GM18526 (cell line): ENCODE results near the gene PTPN18.

Experiments
- POLR2A ChIP-seq: IDR thresholded peaks from 3 replicates; pipeline ENCODE4 v1.6.1; 2011; ENCODE audit not compliant: insufficient read length; ENCODE audit errors: extremely low read depth

The PTPN18 gene

DNA sequence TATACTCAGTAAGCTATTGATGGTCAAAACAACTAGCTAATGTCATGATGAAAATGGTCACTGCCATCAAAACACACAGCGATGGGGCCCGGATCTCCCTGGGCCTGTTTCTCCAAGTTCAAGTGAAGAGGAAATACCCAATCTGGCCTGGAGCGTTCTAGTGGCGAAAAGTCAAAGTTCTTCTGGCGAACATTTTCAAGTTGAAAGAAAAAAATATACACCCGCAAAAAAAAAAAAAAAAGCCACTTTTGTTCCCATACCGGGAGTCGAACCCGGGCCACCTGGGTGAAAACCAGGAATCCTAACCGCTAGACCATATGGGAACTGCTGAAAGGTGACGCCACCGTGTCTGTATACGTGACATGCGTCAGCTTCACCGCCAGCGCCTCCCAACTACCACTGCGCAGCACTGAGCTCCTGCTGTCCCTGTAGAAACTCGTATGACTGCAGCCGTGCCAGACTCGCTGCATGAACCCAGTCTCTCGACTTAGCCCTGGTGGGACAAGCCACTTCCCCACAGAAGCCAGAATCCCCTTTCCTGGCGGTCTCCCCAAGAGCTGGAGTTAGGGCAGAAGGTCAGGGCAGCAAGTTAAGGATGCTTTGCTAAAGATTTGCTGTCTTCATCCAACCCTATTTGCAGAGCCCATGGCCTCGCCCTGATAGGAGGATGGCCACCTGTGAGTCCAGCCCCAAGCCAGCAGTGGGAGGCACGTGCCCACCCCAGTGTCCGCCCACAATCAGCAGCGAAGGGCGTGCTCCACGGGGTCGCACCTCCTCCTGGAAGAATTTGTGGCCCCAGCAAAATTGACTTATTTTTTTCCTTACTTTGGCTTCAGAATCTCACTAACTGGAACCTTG, 18.8 kb upstream of the PTPN18 start:
- TF ChIP-seq POLR2A: no peak

DNA sequence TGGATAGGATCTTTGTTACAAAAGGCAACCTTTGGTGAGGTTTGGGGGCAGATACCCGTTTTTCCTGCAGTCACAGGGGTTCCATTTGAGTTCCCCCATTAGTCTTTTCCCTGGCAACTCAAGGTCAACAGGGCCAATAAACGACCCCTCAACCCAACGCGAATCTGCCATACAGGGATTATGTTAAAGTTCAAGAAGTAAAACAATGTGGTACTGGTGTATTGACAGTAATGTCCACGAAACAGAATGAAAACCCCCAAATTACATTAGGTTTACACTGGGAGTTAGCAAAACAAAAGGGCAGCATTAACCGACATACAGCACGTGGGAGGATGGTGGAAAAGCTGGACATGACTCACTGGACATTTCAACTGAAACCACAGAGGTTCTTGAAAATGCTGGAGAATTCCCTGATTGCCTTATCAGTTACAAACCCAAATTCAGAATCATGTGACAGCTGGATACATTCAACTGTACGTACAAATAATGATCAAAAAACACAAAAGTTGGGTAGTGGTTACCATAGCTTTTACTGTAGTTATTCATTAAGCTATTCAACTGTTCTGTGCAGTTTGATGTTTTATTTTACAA, 18.0 kb upstream of the PTPN18 start:
- no peak for TF ChIP-seq POLR2A

DNA sequence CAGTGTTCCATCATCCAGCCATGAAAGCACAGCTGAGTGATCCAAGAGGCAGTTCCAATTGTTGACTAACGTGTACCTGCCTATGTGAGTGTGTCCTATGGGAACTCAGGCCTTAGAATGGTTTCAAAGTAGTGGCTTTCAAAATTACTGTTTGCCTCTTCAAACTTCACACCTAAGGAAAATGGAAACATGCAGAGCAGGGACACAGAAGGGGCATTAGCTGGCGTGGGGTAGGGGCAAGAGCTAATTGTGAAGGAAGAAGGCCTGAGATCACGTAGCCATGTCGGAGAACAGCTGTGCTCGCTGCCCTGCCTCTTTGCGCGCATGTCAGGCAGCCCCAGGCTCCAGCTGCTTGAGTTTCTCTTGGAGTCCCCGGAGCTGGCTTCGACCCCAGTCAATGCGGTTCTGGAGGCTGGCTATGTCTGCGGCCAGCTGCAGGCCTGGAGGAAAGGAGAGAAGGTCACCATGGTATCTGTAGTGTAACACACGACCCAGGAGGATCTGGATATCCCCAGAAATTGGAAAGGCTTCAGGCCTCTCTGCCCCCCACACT, 17.0 kb upstream of the PTPN18 start:
- TF ChIP-seq POLR2A: no peak

DNA sequence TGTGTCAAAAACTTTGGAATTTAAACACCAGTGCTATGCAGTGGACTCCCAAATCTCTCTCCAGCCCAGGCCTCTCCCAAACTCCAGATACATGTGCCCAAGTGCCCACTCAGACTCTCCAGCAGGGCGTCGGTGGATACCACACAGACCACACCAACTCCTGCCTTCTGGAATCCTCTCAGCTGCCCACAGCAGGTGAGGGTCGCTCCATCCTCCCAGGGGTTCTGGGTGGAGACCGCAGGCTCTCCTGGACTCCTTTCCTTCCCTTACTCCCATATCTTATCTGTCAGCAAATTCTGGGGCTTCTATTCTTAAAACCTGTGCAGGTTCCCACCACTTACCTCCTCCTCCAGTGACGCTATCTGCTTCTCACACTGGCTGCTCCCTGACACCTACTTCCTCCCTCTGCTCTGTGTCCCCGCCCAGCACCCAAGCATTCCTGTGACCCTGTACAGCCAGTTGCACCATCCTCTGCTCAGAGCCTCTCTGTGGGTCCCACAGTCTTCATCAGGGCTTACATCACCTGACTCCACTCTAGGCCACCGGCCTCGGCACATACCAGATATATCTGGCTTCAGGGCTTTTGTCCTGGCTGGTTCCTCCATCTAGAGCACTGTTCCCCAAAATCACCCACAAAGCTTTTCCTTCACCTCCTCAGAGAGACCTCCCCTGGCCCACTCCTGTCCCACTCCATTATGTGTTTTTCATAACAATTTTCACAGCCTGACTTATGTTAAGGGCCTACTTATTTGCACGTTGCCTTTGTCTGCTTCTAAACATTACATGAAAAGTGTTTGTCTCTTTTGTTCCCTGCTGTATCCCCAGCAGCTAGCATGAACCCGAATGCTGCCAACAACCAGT, 15.7 kb upstream of the PTPN18 start:
- TF ChIP-seq POLR2A: no peak

DNA sequence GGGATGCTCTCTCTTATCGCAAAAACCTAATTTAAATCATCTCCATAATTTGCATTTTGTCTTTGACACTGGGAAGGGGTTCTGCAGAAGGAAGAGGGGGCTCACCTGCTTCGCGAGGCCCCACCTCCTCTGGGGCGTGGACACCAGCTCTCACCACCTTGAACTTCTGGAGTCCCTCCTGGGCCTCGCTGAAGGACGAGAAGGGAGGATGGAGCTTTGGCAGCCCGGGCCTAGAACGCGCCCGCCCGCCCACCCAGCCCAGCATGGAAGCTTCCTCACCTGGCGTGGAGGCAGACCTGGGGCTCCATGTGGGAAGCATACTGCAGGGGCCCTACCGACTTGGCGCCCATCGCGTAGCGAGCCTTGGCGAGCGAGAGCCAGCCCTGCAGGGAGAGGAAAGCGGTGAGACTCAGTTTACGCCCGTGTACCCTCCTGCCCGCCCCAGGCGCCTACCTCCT, 14.3 kb upstream of the PTPN18 start:
- TF ChIP-seq POLR2A: no peak

DNA sequence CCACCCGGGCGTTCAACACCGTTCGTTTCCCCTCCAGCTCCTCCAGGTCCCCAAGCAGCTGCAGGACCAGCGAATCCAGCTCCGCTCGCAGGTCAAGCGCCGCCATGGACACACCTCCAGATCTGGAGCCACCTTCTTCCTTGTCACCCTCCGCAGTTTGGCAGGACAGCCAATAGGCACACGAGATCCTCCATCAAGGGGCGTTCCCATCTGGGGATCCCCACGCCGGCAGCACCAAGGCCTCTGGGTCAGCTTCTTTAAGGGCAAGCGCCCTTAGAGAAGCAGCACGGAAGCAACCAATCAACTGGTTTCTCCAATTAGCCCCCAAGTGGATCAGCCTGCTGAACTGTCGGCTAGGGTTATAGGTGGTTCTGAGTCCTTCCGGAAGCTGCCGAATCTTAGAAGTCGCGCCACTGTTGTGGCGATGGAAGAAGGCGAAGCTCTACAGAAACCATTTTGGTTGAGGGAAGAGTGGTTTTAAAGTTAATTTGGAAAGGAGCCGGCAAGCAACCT, 13.8 kb upstream of the PTPN18 start:
- peak; percentile 63 for TF ChIP-seq POLR2A

DNA sequence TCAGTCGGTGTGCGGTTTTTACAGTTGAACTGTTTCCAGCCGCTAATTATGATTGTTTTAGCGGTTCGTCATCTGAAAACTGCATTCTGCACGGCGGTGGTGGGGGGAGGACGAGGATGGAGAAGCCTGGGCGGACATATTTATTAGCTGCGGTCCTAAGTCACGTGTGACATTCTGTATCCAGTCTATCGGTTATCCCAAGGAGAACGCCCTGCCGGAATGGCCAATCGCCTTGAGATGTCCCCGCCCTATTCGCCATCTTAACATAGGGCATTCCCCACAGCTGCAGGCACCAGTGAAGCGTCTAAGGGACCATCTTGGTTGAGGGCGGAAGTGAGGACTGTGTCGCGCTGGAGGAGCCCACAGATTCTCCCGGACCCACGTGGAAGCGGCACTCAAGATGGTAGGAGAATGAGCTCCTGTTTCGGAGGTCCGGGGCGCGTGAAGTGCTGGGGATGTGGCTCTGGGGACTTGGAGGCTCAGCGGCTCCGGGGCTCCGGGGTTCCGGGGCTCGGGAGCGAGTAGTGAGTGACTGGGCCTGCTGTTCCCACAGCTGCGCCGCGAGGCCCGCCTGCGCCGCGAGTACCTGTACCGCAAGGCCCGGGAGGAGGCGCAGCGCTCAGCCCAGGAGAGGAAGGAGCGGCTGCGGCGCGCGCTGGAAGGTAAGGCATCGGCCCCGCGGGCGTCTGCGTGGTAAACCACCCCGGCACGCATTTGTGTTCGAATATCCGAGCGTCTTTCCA, 13.2 kb upstream of the PTPN18 start, which contains the start of gene IMP4:
IMP4 (plus strand) TSS at position 365 of the 743 bp plus-strand sequence; CDS start at position 401, 36 bp downstream.
- TF ChIP-seq POLR2A: peak; percentile 74

DNA sequence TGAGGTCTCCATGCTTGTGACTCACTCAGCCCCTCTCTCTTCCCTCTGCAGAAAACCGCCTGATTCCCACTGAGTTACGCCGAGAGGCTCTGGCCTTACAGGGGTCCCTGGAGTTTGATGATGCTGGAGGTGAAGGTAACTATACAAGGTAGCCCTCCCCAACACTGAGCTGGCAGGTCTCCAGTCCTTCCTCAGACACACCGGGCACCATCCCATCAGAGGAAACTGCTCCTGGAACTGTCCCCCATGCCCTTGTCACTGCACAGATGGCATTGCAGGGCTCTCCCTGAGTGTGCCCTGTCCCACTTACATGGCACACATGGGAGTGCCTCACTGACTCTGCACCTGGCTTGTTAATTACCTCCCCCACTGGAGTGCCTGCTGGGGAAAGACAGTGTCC, 11.3 kb upstream of the PTPN18 start:
- no peak for TF ChIP-seq POLR2A

DNA sequence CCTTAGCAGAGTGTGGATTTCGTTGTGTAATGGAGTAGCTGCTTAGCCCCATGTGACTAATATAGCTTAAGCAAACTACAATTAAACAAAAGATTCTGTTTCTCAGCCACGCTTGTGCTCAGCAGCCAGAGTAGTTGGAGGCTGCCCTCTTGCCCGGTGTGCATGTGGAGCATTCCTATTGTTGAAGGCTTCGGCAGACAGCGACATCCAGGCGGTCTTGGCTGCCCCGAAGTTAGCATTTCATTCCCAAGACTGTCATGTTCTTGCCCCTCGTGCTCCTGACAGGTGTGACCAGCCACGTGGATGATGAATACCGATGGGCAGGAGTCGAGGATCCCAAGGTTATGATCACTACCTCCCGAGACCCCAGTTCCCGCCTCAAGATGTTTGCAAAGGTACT, 10.8 kb upstream of the PTPN18 start:
- TF ChIP-seq POLR2A: no peak

DNA sequence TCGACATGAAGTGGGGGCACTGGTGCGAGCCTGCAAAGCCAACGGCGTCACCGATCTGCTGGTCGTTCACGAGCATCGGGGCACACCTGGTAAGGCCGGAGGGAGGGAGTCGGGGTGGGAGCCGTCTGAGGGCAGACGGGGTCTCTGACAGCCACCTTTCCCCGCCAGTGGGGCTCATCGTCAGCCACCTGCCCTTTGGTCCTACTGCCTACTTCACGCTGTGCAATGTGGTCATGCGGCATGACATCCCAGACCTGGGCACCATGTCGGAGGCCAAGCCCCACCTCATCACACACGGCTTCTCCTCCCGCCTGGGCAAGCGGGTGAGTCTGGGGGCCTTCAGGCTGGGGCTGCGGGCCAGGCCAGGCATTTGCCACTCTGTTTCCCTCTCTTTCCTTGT, 10.2 kb upstream of the PTPN18 start:
- TF ChIP-seq POLR2A: no peak

DNA sequence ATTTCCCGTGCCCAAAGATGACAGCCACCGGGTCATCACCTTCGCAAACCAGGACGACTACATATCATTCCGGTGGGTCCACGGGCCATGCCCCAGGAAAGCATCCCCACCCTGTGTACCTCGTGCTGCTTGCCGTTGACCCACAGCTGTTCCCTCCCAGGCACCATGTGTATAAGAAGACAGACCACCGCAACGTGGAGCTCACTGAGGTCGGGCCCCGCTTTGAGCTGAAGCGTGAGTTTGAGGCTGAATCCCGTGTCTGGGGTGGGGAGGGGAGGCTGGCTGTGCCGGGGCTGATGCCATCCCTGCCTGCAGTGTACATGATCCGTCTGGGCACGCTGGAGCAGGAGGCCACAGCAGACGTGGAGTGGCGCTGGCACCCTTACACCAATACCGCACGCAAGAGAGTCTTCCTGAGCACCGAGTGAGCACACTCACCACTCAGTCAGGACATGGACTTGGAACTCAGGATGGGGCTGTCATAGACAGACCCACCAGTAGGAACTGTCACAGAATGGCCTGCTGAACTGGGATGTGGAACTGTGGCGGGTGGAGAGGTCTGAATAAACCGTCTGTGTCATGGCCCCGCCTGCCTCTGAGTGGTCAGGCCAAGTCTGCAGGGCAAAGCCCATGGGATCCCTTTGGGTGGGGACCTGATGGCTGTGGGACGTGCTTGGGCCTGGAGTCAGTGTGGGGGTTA, 9.7 kb upstream of the PTPN18 start:
- no peak for TF ChIP-seq POLR2A

DNA sequence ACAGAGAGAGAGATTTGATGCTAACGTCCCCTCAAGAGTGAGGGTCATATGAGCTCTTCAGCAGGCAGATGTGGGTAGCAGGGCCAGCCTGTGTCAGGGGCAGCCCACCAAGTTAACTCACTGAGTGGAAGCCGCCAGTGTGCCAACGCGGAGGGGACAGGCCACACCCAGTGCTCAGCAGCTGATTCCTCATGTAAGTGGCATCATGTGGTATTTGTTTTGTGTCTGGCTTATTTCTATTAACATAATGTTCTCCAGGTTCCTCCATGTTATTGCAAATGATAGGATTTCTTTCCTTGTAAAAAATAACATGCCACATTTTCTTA, 9.2 kb upstream of the PTPN18 start:
- no peak for TF ChIP-seq POLR2A

DNA sequence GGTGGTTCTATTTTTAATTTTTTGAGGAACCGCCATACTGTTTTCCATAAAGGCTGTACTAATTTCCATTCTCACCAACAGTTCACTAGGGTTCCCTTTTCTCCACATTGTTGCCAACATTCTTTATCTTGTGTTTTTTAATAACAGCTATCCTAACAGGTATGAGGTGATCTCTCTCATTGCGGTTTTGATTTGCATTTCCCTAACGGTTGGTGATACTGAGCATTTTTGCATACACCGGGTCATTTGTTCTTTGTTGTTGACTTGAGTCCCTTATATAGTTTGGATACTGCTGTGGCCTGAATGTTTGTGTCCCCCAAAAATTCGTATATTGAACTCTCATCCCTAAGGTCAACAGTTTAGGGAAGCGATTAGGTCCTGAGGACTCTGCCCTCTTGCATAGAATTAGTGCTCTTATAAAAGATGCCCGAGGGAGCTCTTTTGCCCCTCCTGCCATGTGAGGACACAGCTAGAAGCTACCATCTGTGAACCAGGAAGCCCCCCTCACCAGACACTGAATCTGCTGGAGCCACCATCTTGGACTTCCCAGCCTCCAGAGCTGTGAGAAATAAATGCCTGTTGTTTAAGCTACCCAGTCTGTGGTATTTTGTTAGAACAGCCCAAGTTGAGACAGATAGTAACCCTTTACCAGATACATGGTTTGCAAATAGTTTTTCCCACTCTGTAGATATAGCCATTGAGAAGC, 8.5 kb upstream of the PTPN18 start:
- TF ChIP-seq POLR2A: no peak
